Measurements from ENCODE around the gene PILRA. TPM values are rescaled to one million over a fixed set of nuclear protein-coding genes. Genes with fewer than 3 reads are reported as not detected.
A peak's percentile ranks its signal among the peaks of the same experiment; 100 is the strongest.

Gene PILRA
- total and polyA plus RNA-seq, 2 of the 13 experiments (the other 11 are each of a cell fraction or from before 2014, with no cell fraction given), result 0.13 to 1.3 TPM

DNA sequence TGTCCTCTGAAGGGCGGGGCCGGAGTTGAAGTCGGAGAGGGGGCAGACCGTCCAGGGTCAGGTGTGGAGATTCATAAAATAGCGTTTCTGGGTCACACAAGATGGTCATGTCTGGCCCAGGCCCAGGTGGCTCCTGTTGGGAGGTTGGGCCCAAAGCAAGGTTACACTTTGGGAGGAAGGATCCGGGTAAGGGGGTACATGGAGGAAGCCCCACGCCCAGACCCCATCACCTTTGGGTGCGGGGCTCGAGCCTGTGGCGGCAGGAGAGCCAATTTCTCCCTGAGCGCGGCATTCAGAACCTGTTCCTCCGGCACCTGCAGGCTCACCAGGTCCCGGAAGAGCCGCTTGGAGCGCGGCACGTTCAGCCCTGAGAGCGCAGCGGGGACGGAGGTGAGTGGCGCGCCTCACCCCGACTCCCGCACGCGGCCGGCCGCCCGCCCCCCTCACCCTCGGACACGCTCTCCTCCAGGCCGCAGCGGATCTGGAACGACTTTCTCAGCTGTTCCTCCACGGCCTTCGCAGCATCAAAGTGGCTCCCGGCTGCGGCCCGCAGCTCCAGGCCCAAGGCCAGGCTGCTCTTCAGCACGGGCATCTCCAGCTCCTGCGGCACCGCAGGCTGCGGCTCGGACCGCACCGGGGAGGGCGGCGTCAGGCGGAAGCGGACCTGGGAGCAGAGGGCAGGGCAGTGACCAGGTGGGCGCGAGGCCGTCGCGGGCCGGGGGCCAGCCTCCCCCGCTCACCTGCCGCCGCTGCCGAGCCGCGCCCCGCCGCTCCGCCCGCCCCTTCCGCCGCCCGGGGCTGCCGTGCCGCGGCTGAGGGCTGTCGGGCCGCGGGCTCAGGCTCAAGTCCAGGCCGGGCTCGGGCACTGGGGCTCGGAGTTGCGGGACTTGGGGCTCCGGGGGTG, 62.4 kb downstream of the PILRA start (continued):
- TF ChIP-seq, protein P1, sequence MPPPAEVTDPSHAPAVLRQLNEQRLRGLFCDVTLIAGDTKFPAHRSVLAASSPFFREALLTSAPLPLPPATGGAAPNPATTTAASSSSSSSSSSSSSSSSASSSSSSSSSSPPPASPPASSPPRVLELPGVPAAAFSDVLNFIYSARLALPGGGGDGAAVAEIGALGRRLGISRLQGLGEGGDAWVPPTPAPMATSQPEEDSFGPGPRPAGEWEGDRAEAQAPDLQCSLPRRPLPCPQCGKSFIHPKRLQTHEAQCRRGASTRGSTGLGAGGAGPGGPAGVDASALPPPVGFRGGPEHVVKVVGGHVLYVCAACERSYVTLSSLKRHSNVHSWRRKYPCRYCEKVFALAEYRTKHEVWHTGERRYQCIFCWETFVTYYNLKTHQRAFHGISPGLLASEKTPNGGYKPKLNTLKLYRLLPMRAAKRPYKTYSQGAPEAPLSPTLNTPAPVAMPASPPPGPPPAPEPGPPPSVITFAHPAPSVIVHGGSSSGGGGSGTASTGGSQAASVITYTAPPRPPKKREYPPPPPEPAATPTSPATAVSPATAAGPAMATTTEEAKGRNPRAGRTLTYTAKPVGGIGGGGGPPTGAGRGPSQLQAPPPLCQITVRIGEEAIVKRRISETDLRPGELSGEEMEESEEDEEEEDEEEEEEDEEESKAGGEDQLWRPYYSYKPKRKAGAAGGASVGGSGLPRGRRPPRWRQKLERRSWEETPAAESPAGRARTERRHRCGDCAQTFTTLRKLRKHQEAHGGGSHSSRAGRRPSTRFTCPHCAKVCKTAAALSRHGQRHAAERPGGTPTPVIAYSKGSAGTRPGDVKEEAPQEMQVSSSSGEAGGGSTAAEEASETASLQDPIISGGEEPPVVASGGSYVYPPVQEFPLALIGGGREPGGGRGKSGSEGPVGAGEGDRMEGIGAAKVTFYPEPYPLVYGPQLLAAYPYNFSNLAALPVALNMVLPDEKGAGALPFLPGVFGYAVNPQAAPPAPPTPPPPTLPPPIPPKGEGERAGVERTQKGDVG (CRISPR knock-in tag; IDR thresholded peaks at IDR 0.05; ENCODE audit: borderline replicate concordance), result no peak
- TF ChIP-seq CREM (IDR thresholded peaks at IDR 0.05) (no peak), CREM (CRISPR knock-in tag; IDR thresholded peaks at IDR 0.05) (no peak), ZNF124 (CRISPR knock-in tag; IDR thresholded peaks at IDR 0.05) (no peak), ZNF235 (CRISPR knock-in tag; IDR thresholded peaks at IDR 0.05; ENCODE audit: borderline replicate concordance) (no peak), HMG20A (CRISPR knock-in tag; IDR thresholded peaks at IDR 0.05; ENCODE audit: borderline replicate concordance) (no peak), ZMYM2 (CRISPR knock-in tag; IDR thresholded peaks at IDR 0.05) (no peak), ZNF33B (CRISPR knock-in tag; IDR thresholded peaks at IDR 0.05) (no peak), TMF1 (CRISPR knock-in tag; IDR thresholded peaks at IDR 0.05; ENCODE audit: low read depth) (peak; percentile 96), EHMT2 (IDR thresholded peaks at IDR 0.05; ENCODE audit: borderline replicate concordance, low read depth, low read length) (no peak), ZNF446 (CRISPR knock-in tag; IDR thresholded peaks at IDR 0.05) (no peak; the same call in 1 of the 2 replicates), FOXK1 (CRISPR knock-in tag; IDR thresholded peaks at IDR 0.05; ENCODE audit: borderline replicate concordance, low read depth) (no peak), HES4 (CRISPR knock-in tag; IDR thresholded peaks at IDR 0.05; ENCODE audit: borderline replicate concordance) (no peak; the same call in none of the 2 replicates), DMAP1 (CRISPR knock-in tag; IDR thresholded peaks at IDR 0.05) (no peak; the same call in 1 of the 2 replicates), ZKSCAN8 (CRISPR knock-in tag; IDR thresholded peaks at IDR 0.05; ENCODE audit: borderline replicate concordance) (no peak), MBNL3 (CRISPR knock-in tag; conservative IDR thresholded peaks at IDR 0.05) (no peak), PBX2 (CRISPR knock-in tag; IDR thresholded peaks at IDR 0.05) (no peak), HOXD1 (CRISPR knock-in tag; IDR thresholded peaks at IDR 0.05) (0 out of 2 replicates have a peak, but pooled peaks have one; percentile 46), ZNF263 (CRISPR knock-in tag; IDR thresholded peaks at IDR 0.05) (0 out of 2 replicates have a peak, but pooled peaks have one; percentile 11), JUND (CRISPR knock-in tag; IDR thresholded peaks at IDR 0.05) (peak; percentile 37; the same call in 1 of the 2 replicates), MED8 (CRISPR knock-in tag; IDR thresholded peaks at IDR 0.05; ENCODE audit: insufficient replicate concordance) (no peak), DNMT3B (CRISPR knock-in tag; conservative IDR thresholded peaks at IDR 0.05) (no peak), ZNF234 (CRISPR knock-in tag; conservative IDR thresholded peaks at IDR 0.05) (peak; percentile 78; the same call in 1 of the 2 replicates), ATAD3A (CRISPR knock-in tag; IDR thresholded peaks at IDR 0.05) (no peak), MTF1 (CRISPR knock-in tag; IDR thresholded peaks at IDR 0.05) (no peak), NPAS2 (CRISPR knock-in tag; IDR thresholded peaks at IDR 0.05; ENCODE audit: borderline replicate concordance) (no peak)
- TF ChIP-seq, protein P2, sequence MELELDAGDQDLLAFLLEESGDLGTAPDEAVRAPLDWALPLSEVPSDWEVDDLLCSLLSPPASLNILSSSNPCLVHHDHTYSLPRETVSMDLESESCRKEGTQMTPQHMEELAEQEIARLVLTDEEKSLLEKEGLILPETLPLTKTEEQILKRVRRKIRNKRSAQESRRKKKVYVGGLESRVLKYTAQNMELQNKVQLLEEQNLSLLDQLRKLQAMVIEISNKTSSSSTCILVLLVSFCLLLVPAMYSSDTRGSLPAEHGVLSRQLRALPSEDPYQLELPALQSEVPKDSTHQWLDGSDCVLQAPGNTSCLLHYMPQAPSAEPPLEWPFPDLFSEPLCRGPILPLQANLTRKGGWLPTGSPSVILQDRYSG (CRISPR knock-in tag; IDR thresholded peaks at IDR 0.05), result no peak

Measured in HepG2 (cell line).